SJCRH30 (cell line): Measurements from ENCODE around the gene MKS1. TPM values are rescaled to one million over a fixed set of nuclear protein-coding genes. Genes with fewer than 3 reads are reported as not detected.

ENCODE experiments used
- DNase-seq, 2 experiments: peaks; one replicate each; pipeline ENCODE4 v3.0.0-alpha.2; 2015 to 2020
- H3K27ac ChIP-seq: fragments of 250-450 bp; sonication (Bioruptor Pico); 2 replicates; pipeline ENCODE4 v1.5.1; 2020; ENCODE audit warnings: mild to moderate bottlenecking, moderate library complexity
- H3K27me3 ChIP-seq: fragments of 250-450 bp; sonication (Bioruptor Pico); 2 replicates; pipeline ENCODE4 v1.5.1; 2020; ENCODE audit warnings: mild to moderate bottlenecking, moderate library complexity
- H3K36me3 ChIP-seq: fragments of 250-450 bp; sonication (Bioruptor Pico); 2 replicates; pipeline ENCODE4 v1.5.1; 2020; ENCODE audit warnings: mild to moderate bottlenecking, moderate library complexity
- H3K4me1 ChIP-seq: fragments of 250-450 bp; sonication (Bioruptor Pico); 2 replicates; pipeline ENCODE4 v1.5.1; 2020; ENCODE audit warnings: mild to moderate bottlenecking, moderate library complexity
- H3K4me3 ChIP-seq: fragments of 250-450 bp; sonication (Bioruptor Pico); 2 replicates; pipeline ENCODE4 v1.5.1; 2020; ENCODE audit warnings: mild to moderate bottlenecking, moderate library complexity
- H3K9me3 ChIP-seq: fragments of 250-450 bp; sonication (Bioruptor Pico); replicated peaks from 2 replicates; pipeline ENCODE4 v1.5.1; 2020; ENCODE audit warnings: mild to moderate bottlenecking, moderate library complexity
- total RNA-seq: library from RNA; depleted of rRNA; stranded (reverse); fragments of >200 nt; shearing (Covaris generic); gene quantifications from 2 replicates; pipeline ENCODE4 v1.2.3, GENCODE V29; 2014

MKS1 gene
- total RNA-seq, 1 experiment from 2014 or later: 15.5 TPM

- no peak overlapping the region for H3K4me3 ChIP-seq
- H3K27me3 ChIP-seq: peaks cover 2% of the 10 kb centered on the region; the same call in 1 of the 2 replicates
- no peaks in the 10 kb centered on the region for H3K36me3 ChIP-seq
- no peaks in the 10 kb centered on the region for H3K4me1 ChIP-seq
- H3K27ac ChIP-seq: no peak overlapping the region
- DNase-seq: no peak
- H3K9me3 ChIP-seq: no peaks in the 10 kb centered on the region
Observed at GRCh38 chr17:58233543-58233942, 14.5 kb upstream of the MKS1 start.

DNA sequence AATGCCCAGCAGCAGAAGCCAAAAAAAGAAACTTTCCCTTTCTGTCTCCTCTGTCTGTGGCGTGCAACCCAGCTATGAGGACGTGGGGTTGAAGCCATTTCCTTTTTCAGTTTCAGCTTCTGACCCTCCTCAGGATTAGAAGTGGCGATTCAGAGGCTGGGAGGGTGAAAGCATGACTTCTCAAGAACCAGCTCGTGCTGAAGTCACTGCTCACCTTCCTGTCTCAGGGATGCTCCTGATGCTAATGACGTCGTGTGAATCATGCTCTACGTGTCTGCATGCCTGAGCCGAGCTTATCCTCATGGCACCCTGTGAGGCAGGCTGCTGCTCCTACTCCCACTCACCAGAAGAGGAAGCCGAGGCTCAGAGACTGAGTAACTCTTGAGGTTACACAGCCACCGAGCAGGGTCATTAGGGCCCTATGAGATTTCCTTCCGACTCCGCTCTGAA is 13.7 kb upstream of the MKS1 start:
- Histone ChIP-seq H3K36me3 (no peaks in the 10 kb centered on the region), H3K4me3 (no peak overlapping the region), H3K4me1 (no peaks in the 10 kb centered on the region), H3K9me3 (no peaks in the 10 kb centered on the region), H3K27me3 (no peaks in the 10 kb centered on the region; the same call in 1 of the 2 replicates), H3K27ac (no peak overlapping the region)
- no peak for DNase-seq

GRCh38 chr17:58231641-58232040 is 12.6 kb upstream of the MKS1 start:
- Histone ChIP-seq H3K27me3 (no peaks in the 10 kb centered on the region; the same call in 1 of the 2 replicates), H3K36me3 (no peaks in the 10 kb centered on the region), H3K27ac (no peak overlapping the region), H3K4me1 (no peaks in the 10 kb centered on the region), H3K9me3 (no peaks in the 10 kb centered on the region), H3K4me3 (no peak overlapping the region)
- no peak for DNase-seq

GRCh38 chr17:58229881-58230280 is 10.8 kb upstream of the MKS1 start:
- Histone ChIP-seq H3K4me3 (no peak overlapping the region), H3K4me1 (no peaks in the 10 kb centered on the region), H3K27me3 (no peaks in the 10 kb centered on the region; the same call in 1 of the 2 replicates), H3K36me3 (no peaks in the 10 kb centered on the region), H3K9me3 (no peaks in the 10 kb centered on the region), H3K27ac (no peak overlapping the region)
- no peak for DNase-seq

DNA sequence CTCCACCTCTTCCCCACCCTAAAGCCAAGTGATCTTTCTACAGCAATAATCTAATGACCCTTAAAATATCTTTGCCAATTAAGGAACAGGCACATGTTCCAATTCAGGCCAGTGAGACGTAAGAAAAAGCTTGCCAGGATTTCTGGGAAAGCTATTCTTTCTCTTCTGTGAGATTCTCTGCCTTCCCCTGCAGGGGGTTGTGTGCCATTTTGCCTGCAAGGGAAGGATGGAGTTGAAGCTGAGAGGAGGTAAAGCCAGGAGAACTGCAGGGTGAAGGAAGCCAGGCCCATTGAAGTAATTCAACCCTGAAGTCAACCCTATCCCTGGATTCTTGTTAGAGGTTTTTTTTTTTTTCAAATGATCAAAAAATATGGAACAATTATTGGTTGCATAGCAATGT is 10.3 kb upstream of the MKS1 start:
- Histone ChIP-seq H3K4me3 (no peak overlapping the region), H3K27ac (no peak overlapping the region), H3K27me3 (no peaks in the 10 kb centered on the region; the same call in 1 of the 2 replicates), H3K4me1 (peaks cover 3% of the 10 kb centered on the region), H3K9me3 (no peaks in the 10 kb centered on the region), H3K36me3 (no peaks in the 10 kb centered on the region)
- DNase-seq: no peak

GRCh38 chr17:58228679-58229078 is 9.6 kb upstream of the MKS1 start:
- H3K4me1 ChIP-seq: peaks cover 8% of the 10 kb centered on the region
- no peak overlapping the region for H3K27ac ChIP-seq
- no peak for DNase-seq
- H3K27me3 ChIP-seq: no peaks in the 10 kb centered on the region; the same call in 1 of the 2 replicates
- no peaks in the 10 kb centered on the region for H3K36me3 ChIP-seq
- no peaks in the 10 kb centered on the region for H3K9me3 ChIP-seq
- no peak overlapping the region for H3K4me3 ChIP-seq

DNA sequence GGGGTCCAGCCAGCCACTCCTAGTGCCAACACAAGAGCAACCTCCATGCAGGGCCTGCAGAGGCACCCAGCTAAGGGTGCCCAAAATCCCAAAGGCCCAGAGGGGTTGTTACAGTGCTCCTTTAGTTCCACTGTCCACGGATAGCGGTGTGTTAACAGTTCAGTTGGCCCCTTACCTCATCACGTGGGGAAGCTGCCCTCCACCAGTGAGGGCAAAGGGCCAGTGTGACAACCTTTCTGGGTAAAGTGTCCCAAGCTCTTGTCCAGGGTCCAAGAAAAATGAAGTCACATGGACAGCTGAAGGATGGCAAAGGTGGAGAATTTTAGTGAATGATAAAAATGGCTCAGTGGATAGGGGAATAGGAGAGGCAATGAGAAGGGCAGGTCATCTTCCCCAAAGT is 8.7 kb upstream of the MKS1 start:
- H3K9me3 ChIP-seq: no peaks in the 10 kb centered on the region
- H3K27me3 ChIP-seq: no peaks in the 10 kb centered on the region
- no peak for DNase-seq
- no peak overlapping the region for H3K4me3 ChIP-seq
- H3K36me3 ChIP-seq: no peaks in the 10 kb centered on the region
- H3K27ac ChIP-seq: no peak overlapping the region
- peaks cover 8% of the 10 kb centered on the region for H3K4me1 ChIP-seq

DNA sequence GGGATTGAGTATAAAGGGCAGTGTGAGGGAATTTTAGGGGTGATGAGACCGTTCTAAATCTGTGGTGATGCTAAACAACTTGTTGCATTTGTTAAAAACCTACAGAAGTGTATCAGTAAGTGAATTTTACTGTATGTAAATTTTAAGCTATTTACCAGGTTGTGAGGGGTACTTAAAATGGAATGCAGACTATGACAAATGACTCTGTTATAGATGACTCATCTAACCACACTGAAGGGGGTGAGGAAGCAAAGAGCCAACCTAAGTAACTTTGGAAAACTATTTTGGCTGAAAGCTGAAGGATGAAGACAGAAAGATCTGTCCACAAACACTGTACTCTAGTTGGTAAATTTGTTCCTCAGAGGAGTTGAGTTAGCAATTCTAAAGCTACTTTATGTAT is 5.3 kb upstream of the MKS1 start:
- no peak overlapping the region for H3K27ac ChIP-seq
- peaks cover 8% of the 10 kb centered on the region for H3K4me1 ChIP-seq

GRCh38 chr17:58219789-58220183 is 731 bp upstream of the MKS1 start:
- H3K36me3 ChIP-seq: no peaks in the 10 kb centered on the region
- H3K27ac ChIP-seq: no peak overlapping the region; the same call in 1 of the 2 replicates
- DNase-seq: peak in 1 of 2 experiments; percentile 24
- no peaks in the 10 kb centered on the region for H3K27me3 ChIP-seq
- H3K4me3 ChIP-seq: peak overlapping the region; percentile 82
- peaks cover 8% of the 10 kb centered on the region for H3K4me1 ChIP-seq
- H3K9me3 ChIP-seq: no peaks in the 10 kb centered on the region

More for the DNA sequence above, 5.3 kb upstream of the MKS1 start:
- Histone ChIP-seq H3K9me3 (no peaks in the 10 kb centered on the region), H3K27me3 (no peaks in the 10 kb centered on the region), H3K4me3 (no peak overlapping the region), H3K36me3 (no peaks in the 10 kb centered on the region)
- no peak for DNase-seq

- DNase-seq: no peak
- Histone ChIP-seq H3K36me3 (no peaks in the 10 kb centered on the region), H3K27ac (no peak overlapping the region)
Observed at GRCh38 chr17:58217766-58218165, 1.3 kb downstream of the MKS1 start.

DNA sequence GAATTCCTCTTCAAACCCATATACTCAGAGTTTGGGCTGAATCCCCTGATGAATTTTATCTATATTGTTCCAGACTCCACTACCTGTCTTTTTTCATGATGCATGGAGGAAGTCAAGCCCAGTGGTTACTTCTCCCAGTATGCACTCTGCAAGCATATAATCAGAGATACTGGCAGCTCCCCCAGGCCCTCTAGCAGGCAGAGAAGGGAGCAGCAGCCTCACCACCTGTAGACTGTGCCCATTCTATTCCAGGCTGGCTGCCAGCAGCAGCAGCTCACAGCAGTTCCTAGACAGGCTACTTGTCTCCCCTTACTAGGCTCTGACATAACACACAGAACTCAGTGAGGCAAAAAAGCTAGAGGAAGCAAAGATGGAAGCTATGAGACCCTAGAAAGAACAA is 3.4 kb downstream of the MKS1 start:
- H3K4me3 ChIP-seq: no peak overlapping the region
- no peaks in the 10 kb centered on the region for H3K36me3 ChIP-seq
- no peaks in the 10 kb centered on the region for H3K9me3 ChIP-seq
- no peaks in the 10 kb centered on the region for H3K27me3 ChIP-seq
- H3K4me1 ChIP-seq: no peaks in the 10 kb centered on the region
- no peak overlapping the region for H3K27ac ChIP-seq
- no peak for DNase-seq

More at GRCh38 chr17:58217766-58218165, 1.3 kb downstream of the MKS1 start:
- Histone ChIP-seq H3K4me1 (no peaks in the 10 kb centered on the region), H3K9me3 (no peaks in the 10 kb centered on the region), H3K4me3 (no peak overlapping the region), H3K27me3 (no peaks in the 10 kb centered on the region)

GRCh38 chr17:58210922-58211321 is 8.1 kb downstream of the MKS1 start:
- Histone ChIP-seq H3K4me1 (no peaks in the 10 kb centered on the region), H3K27me3 (no peaks in the 10 kb centered on the region), H3K9me3 (no peaks in the 10 kb centered on the region), H3K36me3 (no peaks in the 10 kb centered on the region), H3K4me3 (no peak overlapping the region), H3K27ac (no peak overlapping the region)
- DNase-seq: no peak

DNA sequence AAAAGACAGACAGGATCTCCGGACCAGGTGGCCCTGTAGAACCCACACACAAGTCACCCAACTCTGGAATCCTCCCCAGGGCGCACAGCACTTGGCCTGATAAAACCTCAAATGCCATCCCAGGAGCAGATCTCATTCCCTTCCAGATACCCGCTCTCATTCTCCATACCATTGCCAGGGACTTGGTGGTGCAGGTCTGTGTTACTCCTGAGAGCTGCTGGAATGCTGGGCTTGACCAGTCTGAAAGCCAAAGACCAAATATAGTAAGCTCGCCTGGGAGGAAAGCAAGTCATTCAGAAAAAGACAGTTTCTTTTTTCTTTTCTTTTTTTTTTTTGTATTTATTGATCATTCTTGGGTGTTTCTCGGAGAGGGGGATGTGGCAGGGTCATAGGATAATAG is 10.7 kb downstream of the MKS1 start:
- no peak for DNase-seq
- H3K27me3 ChIP-seq: no peaks in the 10 kb centered on the region
- no peak overlapping the region for H3K4me3 ChIP-seq
- no peak overlapping the region for H3K27ac ChIP-seq
- no peaks in the 10 kb centered on the region for H3K36me3 ChIP-seq
- H3K9me3 ChIP-seq: no peaks in the 10 kb centered on the region
- H3K4me1 ChIP-seq: no peaks in the 10 kb centered on the region

- Histone ChIP-seq H3K27ac (no peak overlapping the region), H3K36me3 (no peaks in the 10 kb centered on the region)
- DNase-seq: no peak
Observed at GRCh38 chr17:58207451-58207850, 11.6 kb downstream of the MKS1 start.

GRCh38 chr17:58205936-58206335 is 13.1 kb downstream of the MKS1 start:
- H3K4me1 ChIP-seq: no peaks in the 10 kb centered on the region
- no peaks in the 10 kb centered on the region for H3K36me3 ChIP-seq
- H3K4me3 ChIP-seq: no peak overlapping the region
- DNase-seq: no peak
- H3K27ac ChIP-seq: no peak overlapping the region
- H3K9me3 ChIP-seq: no peaks in the 10 kb centered on the region
- no peaks in the 10 kb centered on the region for H3K27me3 ChIP-seq

More at GRCh38 chr17:58207451-58207850, 11.6 kb downstream of the MKS1 start:
- Histone ChIP-seq H3K4me1 (no peaks in the 10 kb centered on the region), H3K27me3 (no peaks in the 10 kb centered on the region), H3K4me3 (no peak overlapping the region), H3K9me3 (no peaks in the 10 kb centered on the region)

DNA sequence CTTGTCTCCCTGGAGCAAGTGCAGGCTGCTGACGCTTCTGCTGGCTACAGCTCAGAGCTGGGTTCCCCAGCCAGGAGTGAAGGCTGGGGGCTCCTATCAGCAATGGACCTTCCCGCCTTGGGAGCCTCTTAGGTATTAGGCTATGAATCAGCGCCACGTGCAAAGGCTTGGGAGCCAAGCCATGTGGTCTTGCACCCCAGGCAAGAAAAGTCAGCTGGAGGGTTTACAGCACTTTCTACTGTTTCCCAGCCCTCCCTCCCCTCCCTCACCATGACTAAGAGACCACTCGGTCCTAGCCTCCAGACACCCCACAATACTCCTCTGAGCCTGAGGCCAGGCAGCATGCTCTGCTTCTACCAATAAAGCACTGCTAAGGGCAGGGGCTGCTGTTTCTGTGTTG is 14.3 kb downstream of the MKS1 start:
- no peaks in the 10 kb centered on the region for H3K9me3 ChIP-seq
- no peaks in the 10 kb centered on the region for H3K27me3 ChIP-seq
- no peak overlapping the region for H3K27ac ChIP-seq
- H3K4me1 ChIP-seq: no peaks in the 10 kb centered on the region
- H3K36me3 ChIP-seq: no peaks in the 10 kb centered on the region
- DNase-seq: no peak
- no peak overlapping the region for H3K4me3 ChIP-seq
